ENCODE results near the gene LAMB1. TPM values are rescaled to one million over a fixed set of nuclear protein-coding genes. Genes with fewer than 3 reads are reported as not detected.
"Not testable (repeated sequence)": the region's sequence is repeated elsewhere in the genome, so short reads cannot be mapped to it uniquely, and the experiment has no call there.

LAMB1 gene
- total RNA-seq, 2 donors from 2014 or later, result 109 to 123 TPM

DNA sequence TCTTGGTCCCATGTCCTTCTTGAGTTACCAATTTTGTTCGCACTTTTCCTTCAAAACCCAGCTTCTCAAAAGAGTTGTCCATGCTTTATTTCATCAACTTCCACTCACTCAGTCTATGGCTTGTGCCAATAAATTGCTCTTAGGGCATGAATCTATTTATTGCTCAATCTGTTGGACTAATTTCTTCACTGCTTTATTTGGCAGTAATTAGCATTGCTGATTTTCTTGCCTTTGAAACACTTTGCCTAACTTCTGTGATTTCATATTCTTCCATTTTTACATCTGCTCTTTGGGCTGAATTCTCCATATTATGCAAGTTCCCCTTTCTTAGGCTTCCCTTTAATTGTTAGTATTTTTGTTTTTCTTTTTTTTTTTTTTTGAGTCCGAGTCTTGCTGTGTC, 95.2 kb downstream of the LAMB1 start:
- ATAC-seq (peak; percentile 64 to 87), DNase-seq (no peak)
- intact Hi-C loops (cut with DNase I), result no loop called here

DNA sequence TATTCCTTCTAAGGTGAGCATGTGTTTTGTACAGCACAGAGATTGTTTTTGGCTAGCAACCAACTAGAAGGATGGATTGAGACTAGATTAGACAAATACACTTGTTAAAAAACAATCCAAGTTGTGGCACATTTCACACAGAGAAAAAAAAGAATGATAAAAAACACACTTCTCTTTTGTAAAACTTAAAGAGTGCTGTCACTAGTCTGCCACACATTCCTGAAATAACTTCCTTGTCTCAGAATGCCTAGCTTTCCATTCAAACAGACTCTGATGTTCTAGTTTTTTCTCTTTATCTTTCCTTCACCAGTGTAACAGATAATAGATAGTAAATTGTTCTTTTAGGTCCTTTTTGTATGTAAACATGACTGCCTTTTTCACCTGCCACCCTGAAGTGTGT, 100.6 kb downstream of the LAMB1 start:
- no peak for DNase-seq
- intact Hi-C loops (cut with DNase I), result no loop called here
- ATAC-seq, result no peak

DNA sequence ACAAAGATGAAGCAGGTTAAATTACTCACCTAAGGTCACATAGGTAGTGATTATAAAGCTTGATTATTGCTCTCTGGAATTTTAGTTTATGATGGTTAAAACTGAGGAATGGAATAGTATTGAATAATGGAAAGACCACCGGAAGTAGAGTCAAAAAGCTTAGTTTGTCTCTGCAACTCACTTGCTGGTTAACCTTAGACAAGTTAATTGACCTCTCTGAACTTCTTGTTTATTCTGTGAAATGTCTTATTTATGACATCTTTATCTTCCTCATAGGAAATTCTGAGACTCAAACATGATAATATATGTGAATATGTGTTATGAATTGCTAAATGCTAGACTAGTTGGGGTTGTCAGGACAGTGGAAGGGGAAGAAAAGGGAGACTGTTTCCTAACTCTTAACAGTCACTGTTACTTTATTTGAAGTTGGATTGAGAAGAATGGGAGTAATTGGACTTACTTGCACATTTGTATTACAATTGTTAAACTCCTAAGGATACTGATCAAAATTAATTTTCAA, 102.4 kb downstream of the LAMB1 start:
- no peak for DNase-seq
- no peak for ATAC-seq
- intact Hi-C loops (cut with DNase I), result no loop called here

DNA sequence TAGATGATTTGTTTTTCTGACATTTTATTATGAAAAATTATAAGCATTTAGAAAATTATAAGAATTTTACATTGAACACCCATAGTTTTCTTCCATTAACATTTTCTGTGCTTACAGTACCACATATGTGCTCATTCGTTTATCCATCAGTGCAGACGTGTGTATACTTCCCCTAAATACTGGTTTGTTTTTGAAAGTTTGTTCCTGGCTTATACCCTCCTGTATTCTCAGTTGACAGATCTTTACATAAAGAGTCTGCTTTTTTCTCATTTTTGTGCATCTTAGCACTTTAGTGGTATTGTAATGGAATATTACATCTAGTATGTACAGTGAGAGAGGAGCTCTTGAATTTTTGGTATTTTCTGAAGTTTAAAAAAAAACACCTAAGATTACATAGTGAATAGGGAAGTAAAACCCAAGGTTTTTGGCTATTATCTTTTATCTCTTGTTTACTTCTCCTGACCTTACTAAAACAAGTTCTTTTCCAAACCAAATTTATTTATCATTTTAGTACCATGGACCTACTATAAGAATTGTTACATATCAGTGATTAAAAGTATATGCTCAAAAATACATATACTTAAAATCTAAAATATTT, 103.9 kb downstream of the LAMB1 start:
- no peak for DNase-seq
- intact Hi-C loops (cut with DNase I), result no loop called here
- ATAC-seq, result no peak

DNA sequence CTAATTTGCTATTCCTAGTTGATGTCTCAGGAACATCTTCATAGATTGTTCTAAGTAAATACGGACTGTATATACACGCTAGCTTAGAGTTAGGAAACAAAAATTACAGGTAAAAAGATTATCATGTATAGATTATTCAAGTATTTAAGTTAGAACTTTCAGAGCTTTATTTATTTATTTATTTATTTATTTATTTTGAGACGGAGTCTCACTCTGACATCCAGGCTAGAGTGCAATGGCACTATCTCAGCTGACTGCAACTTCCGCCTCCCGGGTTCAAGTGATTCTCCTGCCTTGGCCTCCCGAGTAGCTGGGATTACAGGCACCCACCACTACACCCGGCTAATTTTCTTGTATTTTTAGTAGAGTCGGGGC, 110.6 kb downstream of the LAMB1 start:
- intact Hi-C loops (cut with DNase I); DNase-seq: not testable (repeated sequence)

DNA sequence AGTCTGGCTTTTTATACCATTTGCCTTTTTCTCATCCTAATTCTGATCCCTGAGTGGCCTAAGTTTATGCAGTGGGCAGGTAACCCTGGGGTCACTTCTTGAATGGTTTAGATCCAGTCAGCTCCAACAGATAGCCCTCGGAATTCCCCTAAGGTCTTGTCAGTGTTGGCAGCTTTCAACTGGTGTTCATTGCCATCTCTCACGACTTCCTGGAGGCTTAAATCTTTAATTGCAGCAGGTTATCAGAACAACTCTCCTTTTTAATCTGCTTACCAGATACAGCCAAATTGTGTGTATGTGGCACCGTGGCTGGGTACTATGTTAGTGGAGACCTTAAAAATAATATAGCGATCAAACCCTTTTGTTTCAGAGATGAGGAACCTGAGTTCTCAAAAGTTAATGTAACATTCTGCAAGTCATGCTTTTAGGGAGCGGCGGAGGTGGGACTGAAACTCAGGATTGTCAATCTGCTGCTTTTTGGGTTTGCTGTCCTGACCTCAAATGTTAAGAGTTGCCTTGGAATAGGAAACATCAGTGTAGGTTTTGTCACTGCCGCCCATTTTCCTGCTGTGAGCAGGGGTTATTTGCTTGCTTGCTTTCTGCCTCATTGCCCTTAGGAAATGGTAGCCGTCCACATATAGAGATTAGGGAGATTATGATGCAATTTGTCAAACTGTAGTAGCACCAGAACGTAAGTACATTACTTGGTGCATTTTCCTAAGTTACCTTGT, 111.2 kb downstream of the LAMB1 start:
- ATAC-seq (no peak), DNase-seq (no peak)
- intact Hi-C loops (cut with DNase I), result no loop called here

More for the DNA sequence above, 110.6 kb downstream of the LAMB1 start:
- not testable (repeated sequence) for ATAC-seq

DNA sequence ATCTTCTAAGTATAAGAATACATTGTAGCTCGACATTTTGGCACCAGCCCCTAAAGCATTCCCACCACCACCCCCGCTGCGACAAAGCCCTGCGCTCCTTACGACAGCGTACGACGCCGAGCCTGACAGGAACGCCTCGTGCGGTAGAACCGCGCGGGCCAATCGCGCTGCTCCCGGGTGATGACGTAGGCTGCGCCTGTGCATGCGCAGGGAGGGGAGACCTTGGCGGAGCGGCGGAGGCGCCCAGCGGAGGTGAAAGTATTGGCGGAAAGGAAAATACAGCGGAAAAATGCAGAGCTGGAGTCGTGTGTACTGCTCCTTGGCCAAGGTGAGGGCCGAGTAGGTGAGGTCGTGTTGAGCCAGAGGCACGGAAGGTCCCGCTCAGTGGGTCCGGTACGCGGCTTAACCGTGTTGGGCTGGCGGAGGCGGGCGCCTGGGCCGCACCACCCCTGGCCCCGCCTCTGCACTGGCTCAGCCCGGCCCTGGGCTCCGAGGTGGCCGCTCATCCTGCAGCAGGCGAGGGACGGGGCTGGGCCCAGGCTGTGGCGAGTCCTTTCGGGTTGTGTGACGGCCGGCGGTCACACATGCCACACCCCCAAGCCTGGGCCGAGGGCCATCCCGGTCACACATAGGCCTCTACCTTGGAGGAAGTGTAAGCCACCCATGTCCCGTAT, 111.9 kb downstream of the LAMB1 start, which contains the start of gene DLD:
DLD (plus strand) TSS at position 222 of the 674 bp plus-strand sequence; CDS start at position 290, 68 bp downstream.
- DNase-seq (peak; percentile 97), ATAC-seq (peak; percentile 99)
- intact Hi-C loops (cut with DNase I), result no loop called here

DNA sequence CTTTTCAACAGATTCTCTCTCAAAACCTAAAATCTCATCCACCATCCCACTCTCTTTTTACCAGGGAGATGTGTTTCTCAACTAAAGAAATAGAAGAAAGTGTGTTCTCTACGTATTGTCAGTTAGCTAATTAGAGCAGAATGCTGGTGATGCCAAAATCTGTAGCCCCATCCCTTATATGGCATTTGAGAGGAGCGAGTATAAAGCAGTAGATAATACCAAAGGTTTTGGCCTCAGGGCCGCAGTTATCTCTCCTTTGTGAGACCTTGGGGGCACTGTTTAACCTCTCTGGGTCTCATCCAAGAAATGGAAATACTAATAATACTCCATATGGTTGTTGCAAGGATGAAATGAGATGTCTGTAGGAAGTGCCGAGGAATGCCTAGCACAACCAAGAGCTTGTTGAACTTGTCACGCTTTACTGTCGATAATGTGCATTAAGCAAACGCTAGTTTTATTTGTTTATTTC, 112.4 kb downstream of the LAMB1 start:
- no peak for DNase-seq
- peak in 1 of 2 donors; percentile 17 for ATAC-seq
- intact Hi-C loops (cut with DNase I), result no loop called here

DNA sequence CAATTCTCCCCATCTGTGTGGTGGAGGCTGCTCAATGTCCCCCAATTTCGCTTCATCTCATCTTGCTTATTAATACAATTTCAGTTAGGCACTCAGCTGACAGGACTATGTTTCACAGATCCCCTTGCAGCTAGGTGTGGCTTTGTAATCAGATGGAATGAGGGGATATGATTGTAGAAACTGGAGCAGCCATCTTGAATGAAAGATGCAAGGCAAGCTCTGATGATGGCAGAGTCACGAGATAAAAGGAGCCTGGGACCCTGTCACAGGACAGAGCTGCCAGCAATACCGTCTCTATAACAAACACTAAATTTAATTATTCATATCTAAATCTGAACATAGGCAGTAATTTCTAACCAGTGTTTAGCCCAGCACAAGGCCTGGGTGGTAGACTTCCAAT, 113.0 kb downstream of the LAMB1 start:
- intact Hi-C loops (cut with DNase I), result no loop called here
- ATAC-seq (no peak), DNase-seq (no peak)

DNA sequence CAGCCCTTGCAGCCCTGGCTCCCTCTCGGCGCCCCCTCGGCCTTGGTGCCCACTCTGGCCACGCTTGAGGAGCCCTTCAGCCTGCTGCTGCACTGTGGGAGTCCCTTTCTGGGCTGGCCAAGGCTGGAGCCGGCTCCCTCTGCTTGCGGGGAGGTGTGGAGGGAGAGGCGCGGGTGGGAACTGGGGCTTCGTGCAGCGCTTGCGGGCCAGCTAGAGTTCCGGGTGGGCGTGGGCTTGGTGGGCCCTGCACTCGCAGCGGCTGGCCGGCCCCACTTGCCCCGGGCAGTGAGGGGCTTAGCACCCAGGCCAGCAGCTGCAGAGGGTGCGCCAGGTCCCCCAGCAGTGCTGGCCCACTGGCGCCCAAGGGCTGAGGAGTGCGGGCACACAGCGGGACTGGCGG, 115.1 kb downstream of the LAMB1 start:
- intact Hi-C loops (cut with DNase I); DNase-seq: not testable (repeated sequence)

DNA sequence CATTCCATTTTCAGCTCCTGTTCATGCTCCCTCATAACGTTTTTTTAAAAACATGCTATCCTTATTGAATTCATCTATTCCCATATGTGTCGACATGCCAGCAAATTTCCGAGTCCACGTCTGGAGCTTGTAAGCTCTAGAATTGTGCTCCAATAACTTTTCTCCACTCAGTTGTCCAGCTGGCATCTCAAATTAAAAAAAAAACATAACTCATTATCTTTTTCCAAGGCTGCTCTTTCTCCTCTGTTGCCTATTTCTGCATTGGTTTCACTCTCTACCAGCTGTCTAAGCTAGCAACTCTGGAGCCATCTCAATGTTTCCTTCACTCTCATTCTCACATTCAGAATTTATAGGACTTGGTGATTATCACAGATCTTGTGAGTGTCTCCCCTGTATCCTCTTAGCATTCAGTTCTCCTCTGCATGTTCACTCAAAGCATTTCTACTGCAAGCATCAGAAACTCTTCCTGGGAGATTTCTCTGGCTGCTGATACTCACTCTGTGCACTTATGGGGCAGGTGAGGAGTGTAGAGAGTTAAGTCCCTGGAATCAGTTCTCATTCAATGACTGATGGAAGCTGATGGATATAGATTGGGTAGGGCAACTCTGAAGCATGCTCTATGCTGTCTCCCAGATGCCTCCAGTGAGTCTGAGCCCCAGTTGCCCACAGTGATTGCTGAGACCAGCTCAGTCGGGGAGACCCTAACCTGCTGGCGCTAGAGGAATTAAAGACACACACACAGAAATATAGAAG, 118.7 kb downstream of the LAMB1 start:
- DNase-seq, result no peak
- intact Hi-C loops (cut with DNase I), result no loop called here
- ATAC-seq, result no peak

More for the DNA sequence above, 115.1 kb downstream of the LAMB1 start:
- not testable (repeated sequence) for ATAC-seq

DNA sequence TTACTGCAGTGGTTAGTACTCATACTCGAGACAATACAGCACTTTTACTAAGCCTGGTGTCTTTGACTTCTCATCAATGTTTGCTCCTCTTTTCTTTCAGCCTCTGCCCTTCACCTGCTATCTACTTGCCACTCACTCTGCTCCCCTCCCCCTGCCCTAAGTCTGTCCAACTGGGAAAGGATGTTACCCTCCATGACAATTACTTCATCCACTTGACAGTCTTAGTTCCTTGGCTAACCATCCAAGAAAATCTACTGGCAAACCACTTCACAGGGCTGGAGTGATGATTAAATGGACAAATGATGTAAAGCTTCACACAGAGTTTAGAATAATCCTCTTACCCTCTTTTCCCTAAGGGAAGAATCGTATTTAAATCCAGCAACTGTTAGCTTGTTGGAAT, 120.2 kb downstream of the LAMB1 start:
- ATAC-seq (peak in 1 of 2 donors; percentile 67), DNase-seq (no peak)
- intact Hi-C loops (cut with DNase I), result no loop called here

DNA sequence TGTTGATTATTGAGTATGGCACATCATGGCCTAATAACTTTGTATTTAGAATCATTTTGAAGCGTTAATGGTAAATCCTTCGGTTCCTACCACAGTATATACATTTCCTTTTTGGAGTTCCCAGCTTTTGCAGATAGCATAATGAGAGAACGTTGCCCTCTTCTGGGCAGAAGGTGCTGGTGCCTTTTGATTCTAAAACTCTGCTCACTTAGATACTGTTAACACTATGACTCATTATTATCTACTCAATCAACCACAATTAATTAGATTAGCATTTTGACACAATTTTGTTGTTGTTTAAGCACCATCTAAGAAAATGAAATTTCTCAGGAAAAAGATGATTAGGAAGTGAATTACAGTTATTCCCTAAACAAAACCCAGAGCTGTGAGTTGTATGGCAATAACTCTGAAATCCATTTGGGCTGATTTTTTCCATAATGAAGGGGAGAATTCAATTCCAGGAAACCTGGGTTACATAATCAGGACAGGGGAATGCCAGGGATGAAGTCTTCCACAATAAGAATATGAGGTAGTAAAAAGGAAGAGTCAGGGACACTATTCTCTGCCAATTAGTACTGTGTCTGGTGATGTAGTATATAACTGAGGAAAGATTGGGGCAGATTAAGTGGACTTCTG, 123.4 kb downstream of the LAMB1 start:
- DNase-seq (no peak), ATAC-seq (peak; percentile 67 to 76)
- intact Hi-C loops (cut with DNase I), result loop anchor here (5.0 to 10.0 kb wide), 3 partner anchors 137 to 268 kb away; partner anchors contain the start of gene CBLL1 (in 1 of the 2)

DNA sequence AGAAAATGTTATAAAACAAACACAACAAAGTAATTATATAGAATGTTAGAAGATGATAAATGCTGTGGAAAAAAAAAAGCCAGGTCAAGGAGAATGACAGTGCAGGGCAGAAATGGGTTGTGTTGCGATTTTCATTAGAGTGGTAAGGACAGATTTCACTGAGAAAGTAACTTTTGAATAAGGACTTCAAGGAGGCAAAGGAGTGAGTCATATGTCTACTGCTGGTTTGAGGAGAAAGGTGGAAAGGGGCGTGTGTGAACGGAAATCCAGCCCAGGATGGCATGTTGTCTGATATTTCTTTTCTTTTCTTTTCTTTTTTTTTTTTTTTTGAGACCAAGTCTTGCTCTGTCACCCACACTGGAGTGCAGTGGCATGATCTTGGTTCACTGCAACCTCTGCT, 124.3 kb downstream of the LAMB1 start:
- ATAC-seq (no peak), DNase-seq (no peak)
- intact Hi-C loops (cut with DNase I), result loop anchor here (5.0 to 10.0 kb wide), 3 partner anchors 136 to 269 kb away; partner anchors contain the start of gene CBLL1 (in 1 of the 2)

DNA sequence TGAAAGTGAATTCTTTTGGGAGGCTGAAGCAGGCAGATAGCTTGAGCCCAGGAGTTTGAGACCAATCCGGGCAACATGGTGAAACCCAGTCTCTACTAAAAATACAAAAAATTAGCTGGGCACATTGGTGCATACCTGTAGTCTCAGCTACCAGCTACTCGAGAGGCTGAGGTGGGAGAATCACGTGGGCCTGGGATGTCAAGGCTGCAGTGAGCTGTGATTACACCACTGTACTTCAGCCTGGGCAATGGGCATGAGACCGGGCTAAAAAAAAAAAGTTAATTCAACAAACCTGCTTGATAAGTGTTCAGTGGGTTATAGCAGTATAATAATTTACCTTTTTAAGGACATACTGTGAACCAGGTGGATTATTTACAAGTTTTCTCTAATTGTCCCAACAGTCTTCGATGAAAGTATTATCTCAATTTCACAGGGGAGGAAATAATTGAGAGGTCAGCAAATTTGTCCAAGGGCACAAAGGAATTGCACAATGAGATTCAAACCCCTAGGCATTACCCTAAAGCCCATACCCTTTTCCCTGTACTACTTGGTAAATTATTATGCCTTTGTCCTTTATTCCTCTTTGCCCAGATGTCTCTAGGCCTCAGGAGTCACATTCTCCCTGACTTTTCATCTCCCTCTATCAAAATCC, 125.1 kb downstream of the LAMB1 start:
- no peak for ATAC-seq
- DNase-seq, result no peak
- intact Hi-C loops (cut with DNase I), result loop anchor here (5.0 to 10.0 kb wide), 3 partner anchors 136 to 269 kb away; partner anchors contain the start of gene CBLL1 (in 1 of the 2)

DNA sequence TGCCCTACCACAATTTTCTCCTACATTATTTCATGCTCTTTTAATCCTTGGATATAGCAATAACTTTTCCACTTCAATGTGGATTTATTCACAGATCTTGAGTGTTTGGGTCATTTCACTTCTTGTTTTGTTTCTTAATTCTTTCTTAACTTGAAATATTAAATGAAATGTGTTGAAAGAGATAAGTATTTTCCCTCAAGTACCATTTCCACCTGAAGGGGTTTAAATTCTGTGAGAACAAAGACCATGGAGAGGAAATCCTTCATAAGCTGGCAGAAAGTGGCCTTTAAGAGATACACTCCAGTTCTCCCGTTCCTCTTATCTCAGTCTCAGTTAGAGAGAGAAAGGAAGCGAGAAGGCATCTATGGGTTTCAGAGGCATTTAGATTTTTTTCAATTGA, 126.0 kb downstream of the LAMB1 start:
- ATAC-seq (no peak), DNase-seq (no peak)
- intact Hi-C loops (cut with DNase I), result loop anchor here (5.0 to 10.0 kb wide), 3 partner anchors 135 to 270 kb away; partner anchors contain the start of gene CBLL1 (in 1 of the 2)

DNA sequence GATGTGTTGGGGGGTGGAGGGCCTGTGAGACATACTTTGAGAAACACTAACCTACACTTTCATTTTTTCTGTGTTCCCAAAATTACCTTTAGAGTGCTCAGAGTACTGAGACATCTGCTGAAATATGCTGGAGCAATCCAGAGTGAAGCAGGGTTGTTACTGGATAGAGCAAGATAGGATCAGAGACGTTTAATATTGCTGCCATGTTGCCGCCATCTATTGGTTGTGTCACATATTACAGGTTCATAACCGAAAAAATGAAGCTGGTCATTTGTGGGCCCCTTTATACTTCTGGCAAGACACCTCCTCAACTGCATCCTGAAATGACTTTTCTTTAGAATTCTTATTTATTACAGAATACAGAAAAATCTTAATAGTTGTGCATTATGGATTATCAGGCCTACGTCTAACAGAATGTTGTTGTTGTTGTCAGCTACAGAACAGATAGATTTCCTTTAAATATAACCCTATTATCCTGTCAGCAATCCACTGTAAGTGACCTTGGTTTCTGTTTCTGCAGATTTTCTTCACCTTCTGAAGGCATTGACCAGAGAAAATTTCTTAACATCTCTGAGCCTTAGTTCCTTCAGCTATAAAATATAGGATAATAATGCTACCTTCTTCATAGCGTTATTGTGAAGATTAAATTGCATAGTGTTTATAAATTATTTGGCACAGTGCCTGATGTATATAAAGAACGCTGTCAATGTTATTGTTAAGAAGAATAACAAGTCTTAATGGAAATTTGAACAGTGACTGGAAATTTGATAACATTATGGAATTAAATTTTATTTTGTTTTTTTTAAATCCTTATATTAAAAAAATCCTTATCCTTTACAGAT, 128.1 kb downstream of the LAMB1 start:
- intact Hi-C loops (cut with DNase I), result loop anchor here (5.0 to 10.0 kb wide), 4 partner anchors 133 to 408 kb away; partner anchors contain the start of gene CBLL1 (in 1 of the 2)
- DNase-seq (no peak), ATAC-seq (peak; percentile 84 to 89)

All from left cardiac atrium (tissue), 4 donors.